Esophagus squamous epithelium (tissue), 5 donors: ENCODE measurements around the gene RSPH9. TPM values are rescaled to one million over a fixed set of nuclear protein-coding genes. Genes with fewer than 3 reads are reported as not detected.
"Not testable (repeated sequence)": the region's sequence is repeated elsewhere in the genome, so short reads cannot be mapped to it uniquely, and the experiment has no call there.

Source experiments
- DNase-seq: peaks from one replicate; lab custom pipeline; 2025; lab: John Stamatoyannopoulos, UW
- H3K27ac ChIP-seq, 4 donors: fragments of 200-600 bp; sonication (generic); one replicate each; pipeline ENCODE4 v1.5.1; 2016 to 2019; ENCODE audit warnings: mild to moderate bottlenecking in 1 of 4
- H3K27me3 ChIP-seq, 4 donors: fragments of 200-600 bp; sonication (generic); 1 replicate in 3 of 4; 2 replicates in 1 of 4; pipeline versions ENCODE4 v1.5.1 to v1.6.0; 2017 to 2021; ENCODE audit warnings: antibody characterized with exemption in 1 of 4
- H3K36me3 ChIP-seq, 3 donors: fragments of 200-600 bp; sonication (generic); one replicate each; pipeline ENCODE4 v1.5.1; 2016 to 2019
- H3K4me1 ChIP-seq, 3 donors: fragments of 200-600 bp; sonication (generic); one replicate each; pipeline ENCODE4 v1.5.1; 2017 to 2019
- H3K4me3 ChIP-seq, 4 donors: fragments of 200-600 bp; sonication (generic); 1 replicate in 3 of 4; 2 replicates in 1 of 4; pipeline ENCODE4 v1.5.1; 2016 to 2019; ENCODE audit warnings: mild to moderate bottlenecking in 2 of 4, moderate library complexity in 1 of 4
- H3K9me3 ChIP-seq, 3 donors: fragments of 200-600 bp; sonication (generic); one replicate each; pipeline ENCODE4 v1.5.1; 2016 to 2019
- POLR2A ChIP-seq, 4 donors: fragments of 450-650 bp; IDR thresholded peaks; one replicate each; pipeline ENCODE4 v1.6.1; 2017; ENCODE audit warnings: antibody characterized with exemption in 4 of 4, mild to moderate bottlenecking in 4 of 4, moderate library complexity in 3 of 4
- WGBS, 2 donors: methylation state at CpG; one replicate each; pipeline ENCODE4 v1.1.5; 2018; 5-methylcytosine and 5-hydroxymethylcytosine counted together
- intact Hi-C: fragments of 100-400 bp; cut with DNase I; formaldehyde crosslinking; loops from one replicate; pipeline ENCODE4 v1.15.0; 2022
- total RNA-seq, 4 donors: library from RNA; depleted of rRNA; stranded (reverse); fragments of >200 nt; gene quantifications; one replicate each; pipeline ENCODE4 v1.1.0, GENCODE V29; 2016
- TF ChIP-seq, protein P1 (sequence below), 6 experiments: fragments of 450-650 bp in 4 of 6; fragments of 200-600 bp in 2 of 6; sonication (generic) in 2 of 6; IDR thresholded peaks; one replicate each; pipeline ENCODE4 v1.5.1; 2016 to 2019; ENCODE audit warnings: antibody characterized with exemption in 6 of 6, mild to moderate bottlenecking in 4 of 6, moderate library complexity in 4 of 6
- donor health status: DM: yes; HTN: yes; CAD: no.

Gene RSPH9
- total RNA-seq, 4 donors from 2014 or later: 0.15 to 0.38 TPM; not detected in 2

DNA sequence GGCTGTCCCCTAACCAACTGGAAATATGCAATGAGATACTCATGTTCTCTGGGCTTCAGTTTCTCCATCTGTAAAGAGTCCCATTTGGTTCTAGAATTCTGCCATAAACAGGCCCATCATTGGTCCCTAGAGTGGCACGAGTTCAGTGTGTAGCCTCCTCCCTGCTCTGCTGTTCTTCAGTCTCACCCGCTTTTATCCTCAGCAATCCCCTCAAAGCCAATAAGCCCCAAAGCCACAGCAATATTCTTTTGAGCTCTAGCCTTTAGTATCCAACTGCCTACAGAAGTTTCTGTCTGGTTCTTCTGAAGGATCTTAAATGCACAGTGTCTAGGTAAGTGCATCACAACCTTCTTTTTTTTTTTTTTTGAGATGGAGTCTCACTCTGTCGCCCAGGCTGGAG lies 52.6 kb downstream of the RSPH9 start:
- Histone ChIP-seq H3K36me3 (no peaks in the 10 kb centered on the region), H3K9me3 (no peaks in the 10 kb centered on the region), H3K27ac (peak overlapping the region in 1 of 4 donors; percentile 76), H3K27me3 (no peaks in the 10 kb centered on the region), H3K4me1 (peaks cover 18 to 79% (median 42%) of the 10 kb centered on the region in 3 donors), H3K4me3 (no peak overlapping the region)
- DNase-seq: no peak
- intact Hi-C loops: no loop called here
- WGBS, 2 donors: 88 to 92% methylated on average over 3 of the region's 3 CpGs
- TF ChIP-seq POLR2A (IDR thresholded peaks at IDR 0.05): no peak
- TF ChIP-seq, protein P1, sequence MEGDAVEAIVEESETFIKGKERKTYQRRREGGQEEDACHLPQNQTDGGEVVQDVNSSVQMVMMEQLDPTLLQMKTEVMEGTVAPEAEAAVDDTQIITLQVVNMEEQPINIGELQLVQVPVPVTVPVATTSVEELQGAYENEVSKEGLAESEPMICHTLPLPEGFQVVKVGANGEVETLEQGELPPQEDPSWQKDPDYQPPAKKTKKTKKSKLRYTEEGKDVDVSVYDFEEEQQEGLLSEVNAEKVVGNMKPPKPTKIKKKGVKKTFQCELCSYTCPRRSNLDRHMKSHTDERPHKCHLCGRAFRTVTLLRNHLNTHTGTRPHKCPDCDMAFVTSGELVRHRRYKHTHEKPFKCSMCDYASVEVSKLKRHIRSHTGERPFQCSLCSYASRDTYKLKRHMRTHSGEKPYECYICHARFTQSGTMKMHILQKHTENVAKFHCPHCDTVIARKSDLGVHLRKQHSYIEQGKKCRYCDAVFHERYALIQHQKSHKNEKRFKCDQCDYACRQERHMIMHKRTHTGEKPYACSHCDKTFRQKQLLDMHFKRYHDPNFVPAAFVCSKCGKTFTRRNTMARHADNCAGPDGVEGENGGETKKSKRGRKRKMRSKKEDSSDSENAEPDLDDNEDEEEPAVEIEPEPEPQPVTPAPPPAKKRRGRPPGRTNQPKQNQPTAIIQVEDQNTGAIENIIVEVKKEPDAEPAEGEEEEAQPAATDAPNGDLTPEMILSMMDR (IDR thresholded peaks at IDR 0.05): no peak

DNA sequence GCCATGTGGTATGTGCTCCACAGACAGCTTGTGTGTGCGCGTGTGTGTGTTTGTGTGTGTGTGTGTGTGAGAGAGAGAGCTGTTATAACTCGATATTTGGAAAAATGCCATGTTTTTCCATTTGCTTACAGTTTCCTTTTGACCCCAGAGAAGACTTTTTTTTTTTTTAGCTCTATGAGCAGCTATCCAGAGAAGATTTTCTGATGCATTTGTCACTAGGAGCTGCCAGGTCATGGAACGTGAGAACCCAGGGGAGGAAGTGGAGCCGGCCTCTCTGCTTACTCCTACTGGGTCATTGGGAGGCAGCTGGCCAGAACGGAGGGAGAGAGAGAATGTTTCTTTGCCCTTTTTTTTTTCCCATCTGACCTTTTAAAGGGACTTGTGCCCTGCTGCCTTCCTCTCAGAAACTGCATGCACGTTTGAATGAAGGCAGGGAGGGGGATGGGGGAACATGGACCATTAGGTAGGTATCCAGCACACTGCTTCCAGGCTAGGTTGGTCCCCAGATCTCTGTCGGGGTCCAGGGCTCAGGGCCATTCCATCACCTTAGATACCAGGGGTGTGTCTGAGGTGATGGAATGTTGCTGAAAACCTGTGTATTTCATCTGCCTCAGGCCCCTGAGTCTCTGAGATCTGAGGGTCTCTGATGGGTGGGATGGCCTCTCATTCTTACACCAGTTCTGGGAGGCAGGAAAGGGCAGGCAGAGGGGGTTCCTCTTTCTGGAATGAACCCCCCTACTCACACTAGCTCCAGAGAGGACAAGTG lies 53.9 kb downstream of the RSPH9 start:
- Histone ChIP-seq H3K4me1 (peaks cover 27 to 93% (median 54%) of the 10 kb centered on the region in 3 donors), H3K9me3 (no peaks in the 10 kb centered on the region), H3K27me3 (no peaks in the 10 kb centered on the region), H3K27ac (peak overlapping the region; percentile 57 to 79 (median 76)), H3K4me3 (no peak overlapping the region), H3K36me3 (no peaks in the 10 kb centered on the region)
- DNase-seq: no peak
- TF ChIP-seq, protein P1 (IDR thresholded peaks at IDR 0.05): no peak
- no peak for TF ChIP-seq POLR2A (IDR thresholded peaks at IDR 0.05)
- WGBS, 2 donors: 18 to 27% methylated on average over 6 to 8 of the region's 8 CpGs
- intact Hi-C loops: no loop called here

DNA sequence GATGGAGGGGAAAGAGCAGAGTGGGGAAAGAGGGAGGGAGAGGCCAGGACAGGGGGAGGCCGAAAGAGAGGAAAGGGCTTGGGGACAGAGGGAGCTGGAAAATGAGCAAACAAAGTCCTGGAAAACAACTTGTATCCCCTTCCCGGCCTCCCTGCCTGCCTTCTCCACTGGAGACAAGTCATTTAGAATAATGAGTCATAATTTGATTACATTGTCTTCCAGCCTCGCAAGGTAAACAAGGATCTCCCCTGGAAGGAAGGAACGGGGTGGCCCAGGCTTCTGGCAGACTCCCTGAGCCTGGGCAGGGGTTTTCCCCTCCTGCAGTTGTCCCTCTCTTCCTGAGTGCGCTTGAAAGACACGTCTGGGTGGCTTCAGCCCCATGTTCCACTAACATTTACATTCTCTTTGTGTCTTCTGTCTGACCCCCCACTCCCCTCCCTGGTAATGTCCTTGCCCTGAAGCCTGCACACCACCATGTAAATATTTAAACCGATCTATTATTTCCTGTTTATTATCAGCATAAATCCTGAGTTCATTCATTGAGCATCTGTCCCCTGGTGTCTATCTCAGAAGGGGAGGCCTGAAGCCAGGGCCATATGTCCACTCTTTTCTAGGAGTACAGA lies 54.8 kb downstream of the RSPH9 start:
- intact Hi-C loops: no loop called here
- Histone ChIP-seq H3K27me3 (no peaks in the 10 kb centered on the region), H3K4me3 (no peak overlapping the region), H3K4me1 (peaks cover 33 to 98% (median 54%) of the 10 kb centered on the region in 3 donors), H3K27ac (peak overlapping the region; percentile 57 to 79 (median 76)), H3K36me3 (no peaks in the 10 kb centered on the region), H3K9me3 (no peaks in the 10 kb centered on the region)
- TF ChIP-seq POLR2A (IDR thresholded peaks at IDR 0.05): no peak
- TF ChIP-seq, protein P1 (IDR thresholded peaks at IDR 0.05): no peak
- no peak for DNase-seq
- WGBS, 2 donors: 32 to 37% methylated on average over 7 of the region's 7 CpGs

DNA sequence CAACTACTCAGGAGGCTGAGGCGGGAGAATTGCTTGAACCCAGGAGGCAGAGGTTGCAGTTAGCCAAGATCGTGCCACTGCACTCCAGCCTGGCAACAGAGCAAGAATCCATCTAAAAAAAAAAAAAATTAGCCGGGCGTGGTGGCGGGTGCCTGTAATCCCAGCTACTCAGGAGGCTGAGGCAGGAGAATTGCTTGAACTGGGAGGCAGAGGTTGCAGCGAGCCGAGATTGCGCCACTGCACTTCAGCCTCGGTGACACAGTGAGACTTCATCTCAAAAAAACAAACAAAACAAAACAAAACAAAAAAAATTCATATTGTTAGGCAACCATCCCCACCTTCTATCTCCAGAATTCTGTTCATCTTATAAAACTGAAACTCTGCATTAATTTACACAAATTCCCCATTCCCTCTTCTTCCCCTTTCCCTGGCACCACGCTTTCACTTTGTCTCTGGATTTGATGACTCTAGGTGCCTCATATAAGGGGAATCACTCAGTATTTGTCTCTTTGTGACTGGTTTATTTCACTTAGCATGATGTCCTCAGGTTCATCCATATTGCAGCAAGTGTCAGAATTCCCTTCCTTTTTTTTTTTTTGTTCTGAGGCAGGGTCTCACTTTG lies 56.2 kb downstream of the RSPH9 start:
- Histone ChIP-seq H3K4me1 (peaks cover 31 to 98% (median 55%) of the 10 kb centered on the region in 3 donors), H3K27ac (peak overlapping the region in 2 of 4 donors; percentile 84 to 90)
- WGBS, 2 donors: 71 to 75% methylated on average over 10 of the region's 10 CpGs
- DNase-seq, H3K9me3 ChIP-seq, H3K27me3 ChIP-seq, intact Hi-C loops, H3K36me3 ChIP-seq, H3K4me3 ChIP-seq: not testable (repeated sequence)

DNA sequence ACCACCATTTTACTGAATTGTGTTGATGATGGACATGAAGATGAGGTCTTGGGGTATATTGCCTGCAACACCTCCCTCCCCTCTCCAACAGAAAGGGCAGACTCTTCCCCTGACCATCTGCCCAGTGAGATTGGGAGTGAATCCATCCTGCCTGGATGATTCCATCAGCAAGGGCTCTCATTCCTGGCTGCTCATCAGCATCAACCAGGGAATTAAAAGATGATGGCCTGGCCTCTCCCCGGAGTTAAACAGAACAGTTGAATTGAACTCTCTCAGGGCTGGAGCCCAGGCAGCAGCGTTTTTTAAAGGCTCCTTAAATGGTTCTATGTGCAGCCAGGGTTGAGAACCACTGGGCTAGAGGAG lies 57.3 kb downstream of the RSPH9 start:
- Histone ChIP-seq H3K4me3 (peak overlapping the region in 1 of 4 donors; percentile 34), H3K27ac (peak overlapping the region; percentile 72 to 90 (median 84)), H3K9me3 (no peaks in the 10 kb centered on the region), H3K4me1 (peaks cover 36 to 97% (median 59%) of the 10 kb centered on the region in 3 donors), H3K27me3 (no peaks in the 10 kb centered on the region), H3K36me3 (no peaks in the 10 kb centered on the region)
- TF ChIP-seq POLR2A (IDR thresholded peaks at IDR 0.05): no peak
- TF ChIP-seq, protein P1 (IDR thresholded peaks at IDR 0.05): no peak
- WGBS, 2 donors: 20% methylated on average over 2 of the region's 2 CpGs; no CpG with 5 or more reads in 1 of the 2 donors
- no peak for DNase-seq
- intact Hi-C loops: no loop called here
